GM04504 (cell line): Measurements from ENCODE around the gene TCN2.
A peak's percentile ranks its signal among the peaks of the same experiment; 100 is the strongest.
"Not testable (repeated sequence)": the region's sequence is repeated elsewhere in the genome, so short reads cannot be mapped to it uniquely, and the experiment has no call there.

ENCODE experiments used
- DNase-seq: peaks from one replicate; pipeline ENCODE4 v3.0.0-alpha.2; 2012; ENCODE audit warnings: low read depth

Gene TCN2

GRCh38 chr22:30648825-30649224 is 41.9 kb downstream of the TCN2 start:
- DNase-seq: no peak

GRCh38 chr22:30649430-30650007 is 42.5 kb downstream of the TCN2 start:
- no peak for DNase-seq

GRCh38 chr22:30650508-30651116 is 43.6 kb downstream of the TCN2 start:
- DNase-seq: no peak

GRCh38 chr22:30652852-30653251 is 45.9 kb downstream of the TCN2 start:
- no peak for DNase-seq

- no peak for DNase-seq
Observed at GRCh38 chr22:30654361-30654760, 47.4 kb downstream of the TCN2 start.

GRCh38 chr22:30655532-30655931 is 48.6 kb downstream of the TCN2 start:
- no peak for DNase-seq

- DNase-seq: no peak
Observed at GRCh38 chr22:30662040-30662439, 55.1 kb downstream of the TCN2 start.

GRCh38 chr22:30664798-30665197 is 57.8 kb downstream of the TCN2 start:
- no peak for DNase-seq

- no peak for DNase-seq
Observed at GRCh38 chr22:30665266-30665665, 58.3 kb downstream of the TCN2 start.

- no peak for DNase-seq
Observed at GRCh38 chr22:30665786-30666185, 58.8 kb downstream of the TCN2 start.

- DNase-seq: no peak
Observed at GRCh38 chr22:30667107-30667493, 60.1 kb downstream of the TCN2 start.

- DNase-seq: peak; percentile 78
Observed at GRCh38 chr22:30667494-30668385, 60.8 kb downstream of the TCN2 start, which contains the start of gene DUSP18. TSS of gene DUSP18 (minus strand) at chr22:30667875. CDS start at chr22:30664003, 3,872 bp downstream.

- DNase-seq: no peak
Observed at GRCh38 chr22:30668386-30668710, 61.4 kb downstream of the TCN2 start.

- no peak for DNase-seq
Observed at GRCh38 chr22:30671071-30671470, 64.1 kb downstream of the TCN2 start.

GRCh38 chr22:30673136-30673535 is 66.2 kb downstream of the TCN2 start:
- DNase-seq: no peak

GRCh38 chr22:30674482-30674881 is 67.5 kb downstream of the TCN2 start:
- DNase-seq: no peak

- DNase-seq: no peak
Observed at GRCh38 chr22:30675436-30675835, 68.5 kb downstream of the TCN2 start.

- not testable (repeated sequence) for DNase-seq
Observed at GRCh38 chr22:30676565-30676964, 69.6 kb downstream of the TCN2 start.
